Left lung (tissue), 14 donors: Measurements from ENCODE around the gene RPS27L. TPM values are rescaled to one million over a fixed set of nuclear protein-coding genes. Genes with fewer than 3 reads are reported as not detected.

ENCODE experiments used
- ATAC-seq: fragments of 200-7000 bp; cut with Tn5 transposase; one replicate; pipeline ENCODE4 v1.9.1; 2020; ENCODE audit warnings: moderate library complexity
- DNase-seq, 4 donors: peaks; one replicate each; pipeline ENCODE4 v3.0.0-alpha.2; 2013 to 2020
- H3K27ac ChIP-seq, 2 donors: fragments of 200-600 bp; sonication (generic) in 1 of 2; one replicate each; pipeline versions ENCODE4 v1.5.0 to v1.8.0; 2020 to 2021
- H3K27me3 ChIP-seq, 2 donors: fragments of 200-600 bp; sonication (generic) in 1 of 2; one replicate each; pipeline versions ENCODE4 v1.5.0 to v1.8.0; 2020 to 2021
- H3K36me3 ChIP-seq, 2 donors: fragments of 200-600 bp; sonication (generic) in 1 of 2; one replicate each; pipeline versions ENCODE4 v1.5.0 to v1.8.0; 2020 to 2021
- H3K4me1 ChIP-seq, 2 donors: fragments of 200-600 bp; one replicate each; pipeline ENCODE4 v1.8.0; 2021
- H3K4me3 ChIP-seq, 2 donors: fragments of 200-600 bp; sonication (generic) in 1 of 2; one replicate each; pipeline versions ENCODE4 v1.5.0 to v1.8.0; 2020 to 2021; ENCODE audit warnings: mild to moderate bottlenecking in 1 of 2
- H3K9me3 ChIP-seq, 2 donors: fragments of 200-600 bp; sonication (generic) in 1 of 2; one replicate each; pipeline versions ENCODE4 v1.5.0 to v1.8.0; 2020 to 2021
- intact Hi-C, 2 donors: fragments of 100-400 bp; cut with DNase I; formaldehyde crosslinking; loops; one replicate each; pipeline versions ENCODE4 v1.11.2 to v1.14.2; 2022
- long read RNA-seq, 12 donors: library from polyadenylated mRNA in 2 of 12; unstranded in 2 of 12; transcript quantifications; one replicate each; pipeline ENCODE4 v2.0.0 and lab custom pipeline, GENCODE V29; 2019 to 2026
- polyA plus RNA-seq, 6 donors: library from polyadenylated mRNA; unstranded; fragments of 120-200 nt; gene quantifications; one replicate each; pipeline ENCODE4 v1.2.1, GENCODE V29; 2013; ENCODE audit not compliant: insufficient read length in 6 of 6
- total RNA-seq, 2 donors: library from RNA; stranded (reverse); fragmentation: NEBNext Ultra II Directional; extraction: Animal tissue kit (Norgen Biotek cat#: 25700); gene quantifications; one replicate each; pipeline ENCODE4 v1.2.1, GENCODE V29; 2021
- TF ChIP-seq, protein P1 (sequence below), 2 donors: fragments of 200-600 bp; sonication (generic) in 1 of 2; IDR thresholded peaks; one replicate each; pipeline versions ENCODE4 v1.5.0 to v1.8.0; 2021; ENCODE audit warnings: antibody characterized with exemption in 2 of 2
- donor health status: DM: no; HTN: yes; CAD: no.
- donor health status: DM: no; HTN: no; CAD: no.

RPS27L gene
- total RNA-seq = 100 to 1,000 TPM; 158 to 242 TPM
- 10 to 100 TPM; 74.8 to 93.6 (median 80.6) TPM for polyA plus RNA-seq
- long read RNA-seq, donor 1, full-length matches to known transcripts = 310 of 310 reads
- long read RNA-seq, donor 1, partial matches to known transcripts = 0 of 310 reads
- long read RNA-seq, donor 1, other reads (novel, unspliced or antisense) = 0 of 310 reads
- long read RNA-seq, donor 2, full-length matches to known transcripts = 178 of 295 reads
- long read RNA-seq, donor 2, partial matches to known transcripts = 110 of 295 reads
- long read RNA-seq, donor 2, other reads (novel, unspliced or antisense) = 7 of 295 reads
- long read RNA-seq, donor 3, full-length matches to known transcripts = 183 of 189 reads
- long read RNA-seq, donor 3, partial matches to known transcripts = 6 of 189 reads
- long read RNA-seq, donor 3, other reads (novel, unspliced or antisense) = 0 of 189 reads
- long read RNA-seq, donor 4, full-length matches to known transcripts = 252 of 261 reads
- long read RNA-seq, donor 4, partial matches to known transcripts = 0 of 261 reads
- long read RNA-seq, donor 4, other reads (novel, unspliced or antisense) = 9 of 261 reads
- long read RNA-seq, donor 5, full-length matches to known transcripts = 258 of 258 reads
- long read RNA-seq, donor 5, partial matches to known transcripts = 0 of 258 reads
- long read RNA-seq, donor 5, other reads (novel, unspliced or antisense) = 0 of 258 reads
- long read RNA-seq, donor 6, full-length matches to known transcripts = 256 of 263 reads
- long read RNA-seq, donor 6, partial matches to known transcripts = 7 of 263 reads
- long read RNA-seq, donor 6, other reads (novel, unspliced or antisense) = 0 of 263 reads
- long read RNA-seq, donor 7, full-length matches to known transcripts = 197 of 219 reads
- long read RNA-seq, donor 7, partial matches to known transcripts = 15 of 219 reads
- long read RNA-seq, donor 7, other reads (novel, unspliced or antisense) = 7 of 219 reads
- long read RNA-seq, donor 8, full-length matches to known transcripts = 178 of 209 reads
- long read RNA-seq, donor 8, partial matches to known transcripts = 0 of 209 reads
- long read RNA-seq, donor 8, other reads (novel, unspliced or antisense) = 31 of 209 reads
- long read RNA-seq, donor 9, partial matches to known transcripts = 0 of 1 reads
- long read RNA-seq, donor 9, other reads (novel, unspliced or antisense) = 0 of 1 reads
- long read RNA-seq, donor 10, full-length matches to known transcripts = 158 of 160 reads
- long read RNA-seq, donor 10, partial matches to known transcripts = 1 of 160 reads
- long read RNA-seq, donor 10, other reads (novel, unspliced or antisense) = 1 of 160 reads
- long read RNA-seq, donor 11 = 0 reads
- long read RNA-seq, donor 12, full-length matches to known transcripts = 126 of 126 reads
- long read RNA-seq, donor 12, partial matches to known transcripts = 0 of 126 reads
- long read RNA-seq, donor 12, other reads (novel, unspliced or antisense) = 0 of 126 reads

- intact Hi-C loops = no loop called here
- no peaks in the 10 kb centered on the region for H3K27me3 ChIP-seq
Measured at GRCh38 chr15:63157118-63157843, at the start of gene RPS27L. Gene RPS27L (minus strand): TSS chr15:63157477. CDS start chr15:63157405, 72 bp downstream.

DNA sequence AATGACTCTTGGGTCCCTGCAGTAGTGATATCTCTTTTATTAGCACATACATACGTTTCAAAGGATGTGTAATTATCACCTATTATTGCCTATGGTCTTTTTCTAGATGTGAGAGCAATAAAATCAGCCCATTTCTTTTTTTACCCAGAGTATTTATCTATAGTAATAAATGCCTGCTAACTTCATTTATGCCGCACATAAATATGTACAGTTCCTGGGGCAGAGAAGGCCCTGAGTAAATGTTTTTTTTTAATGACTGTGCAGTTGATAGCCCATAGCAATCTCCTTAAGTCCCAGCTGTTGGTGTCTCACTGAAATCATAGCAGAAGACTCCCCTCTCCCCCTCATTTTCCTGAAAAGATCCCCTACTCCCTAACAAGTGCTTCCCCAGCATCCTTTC lies 48.8 kb upstream of the RPS27L start:
- DNase-seq = no peak
- no peaks in the 10 kb centered on the region for H3K36me3 ChIP-seq
- H3K9me3 ChIP-seq = no peaks in the 10 kb centered on the region
- TF ChIP-seq, protein P1, sequence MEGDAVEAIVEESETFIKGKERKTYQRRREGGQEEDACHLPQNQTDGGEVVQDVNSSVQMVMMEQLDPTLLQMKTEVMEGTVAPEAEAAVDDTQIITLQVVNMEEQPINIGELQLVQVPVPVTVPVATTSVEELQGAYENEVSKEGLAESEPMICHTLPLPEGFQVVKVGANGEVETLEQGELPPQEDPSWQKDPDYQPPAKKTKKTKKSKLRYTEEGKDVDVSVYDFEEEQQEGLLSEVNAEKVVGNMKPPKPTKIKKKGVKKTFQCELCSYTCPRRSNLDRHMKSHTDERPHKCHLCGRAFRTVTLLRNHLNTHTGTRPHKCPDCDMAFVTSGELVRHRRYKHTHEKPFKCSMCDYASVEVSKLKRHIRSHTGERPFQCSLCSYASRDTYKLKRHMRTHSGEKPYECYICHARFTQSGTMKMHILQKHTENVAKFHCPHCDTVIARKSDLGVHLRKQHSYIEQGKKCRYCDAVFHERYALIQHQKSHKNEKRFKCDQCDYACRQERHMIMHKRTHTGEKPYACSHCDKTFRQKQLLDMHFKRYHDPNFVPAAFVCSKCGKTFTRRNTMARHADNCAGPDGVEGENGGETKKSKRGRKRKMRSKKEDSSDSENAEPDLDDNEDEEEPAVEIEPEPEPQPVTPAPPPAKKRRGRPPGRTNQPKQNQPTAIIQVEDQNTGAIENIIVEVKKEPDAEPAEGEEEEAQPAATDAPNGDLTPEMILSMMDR (IDR thresholded peaks at IDR 0.05) = no peak
- intact Hi-C loops = no loop called here
- H3K4me3 ChIP-seq = no peak overlapping the region
- no peak overlapping the region for H3K27ac ChIP-seq
- H3K4me1 ChIP-seq = peaks cover 0 to 78% of the 10 kb centered on the region in 2 donors
- H3K27me3 ChIP-seq = no peaks in the 10 kb centered on the region
- no peak for ATAC-seq

More at GRCh38 chr15:63157118-63157843, at the start of gene RPS27L:
- TF ChIP-seq, protein P1 (IDR thresholded peaks at IDR 0.05) = no peak
- Histone ChIP-seq H3K36me3 (peaks cover 0 to 27% of the 10 kb centered on the region in 2 donors), H3K4me1 (peaks cover 16 to 35% of the 10 kb centered on the region in 2 donors), H3K27ac (peak within 1 kb of the TSS; percentile 96 to 99), H3K9me3 (no peaks in the 10 kb centered on the region), H3K4me3 (peak within 1 kb of the TSS; percentile 68 to 83)
- DNase-seq (peak; percentile 93 to 97 (median 94)), ATAC-seq (peak; percentile 97)

- ATAC-seq = no peak
- H3K27me3 ChIP-seq = no peaks in the 10 kb centered on the region
Measured at GRCh38 chr15:63203451-63204090, 46.3 kb upstream of the RPS27L start.

More at GRCh38 chr15:63203451-63204090, 46.3 kb upstream of the RPS27L start:
- H3K9me3 ChIP-seq = no peaks in the 10 kb centered on the region
- TF ChIP-seq, protein P1 (IDR thresholded peaks at IDR 0.05) = no peak
- DNase-seq = no peak
- H3K4me1 ChIP-seq = peaks cover 9 to 74% of the 10 kb centered on the region in 2 donors
- intact Hi-C loops = no loop called here
- no peak overlapping the region for H3K4me3 ChIP-seq
- H3K27ac ChIP-seq = peak overlapping the region in 1 of 2 donors; percentile 58
- no peaks in the 10 kb centered on the region for H3K36me3 ChIP-seq
